Ovary (tissue), 9 donors: ENCODE data around the gene TDRKH. TPM values are rescaled to one million over a fixed set of nuclear protein-coding genes. Genes with fewer than 3 reads are reported as not detected.

ENCODE experiments used
- DNase-seq, 5 donors: peaks; one replicate each; pipeline ENCODE4 v3.0.0-alpha.2; 2019 to 2020
- H3K27ac ChIP-seq, 2 donors: fragments of 200-600 bp; one replicate each; pipeline versions ENCODE4 v1.5.1 to v1.8.0; 2019 to 2022
- H3K27me3 ChIP-seq: fragments of 200-600 bp; one replicate; pipeline ENCODE4 v1.8.0; 2022
- H3K36me3 ChIP-seq: fragments of 200-600 bp; sonication (generic); one replicate; pipeline ENCODE4 v1.5.1; 2019
- H3K4me1 ChIP-seq: one replicate; pipeline ENCODE4 v1.8.1; 2013; ENCODE audit warnings: mild to moderate bottlenecking, moderate library complexity; ENCODE audit not compliant: insufficient read depth
- H3K4me3 ChIP-seq: fragments of 200-600 bp; sonication (generic); one replicate; pipeline ENCODE4 v1.5.1; 2017
- H3K9me3 ChIP-seq, 2 donors: fragments of 200-600 bp in 1 of 2; sonication (generic) in 1 of 2; one replicate each; pipeline versions ENCODE4 v1.5.1 to v1.8.1; 2013 to 2019; ENCODE audit warnings: mild to moderate bottlenecking in 1 of 2, moderate library complexity in 1 of 2
- EP300 ChIP-seq: sonication (generic); formaldehyde crosslinking; IDR thresholded peaks from one replicate; pipeline ENCODE4 v1.6.1; 2017; ENCODE audit warnings: antibody characterized with exemption
- POLR2A ChIP-seq: fragments of 450-650 bp; IDR thresholded peaks from one replicate; pipeline ENCODE4 v1.6.1; 2017; ENCODE audit warnings: antibody characterized with exemption, mild to moderate bottlenecking, moderate library complexity
- WGBS, 3 donors: extraction: QIAGEN DNeasy Blood & Tissue Kit in 1 of 3; methylation state at CpG; one replicate each; pipeline versions ENCODE4 v1.1.5 to v1.1.7; 2013 to 2017; 5-methylcytosine and 5-hydroxymethylcytosine counted together
- intact Hi-C, 4 donors: fragments of 100-400 bp; cut with DNase I; formaldehyde crosslinking; loops; one replicate each; pipeline versions ENCODE4 v1.11.0 to v1.15.1; 2022 to 2023
- polyA plus RNA-seq, 2 donors: library from polyadenylated mRNA; stranded (reverse); fragments of 200-250 nt in 1 of 2; fragments of 350-450 nt in 1 of 2; fragmentation: Illumina TruSeq in 1 of 2; extraction: RNeasy Lipid Tissue Mini Kit (QIAGEN cat#74804) in 1 of 2; gene quantifications; one replicate each; pipeline ENCODE4 v1.2.3, GENCODE V29; 2013 to 2014
- total RNA-seq, 7 donors: library from RNA; depleted of rRNA in 2 of 7; stranded (reverse); fragments of >200 nt in 2 of 7; fragmentation: NEBNext Ultra II Directional in 3 of 7; extraction: Animal tissue kit (Norgen Biotek cat#: 25700) in 3 of 7; gene quantifications; one replicate each; pipeline versions ENCODE4 v1.1.0 to v1.2.4, GENCODE V29; 2016 to 2023
- TF ChIP-seq, protein P1 (sequence below), 3 donors: fragments of 450-650 bp in 2 of 3; fragments of 200-600 bp in 1 of 3; IDR thresholded peaks; one replicate each; pipeline versions ENCODE4 v1.5.1 to v1.8.0; 2016 to 2022; ENCODE audit warnings: antibody characterized with exemption in 3 of 3, mild to moderate bottlenecking in 1 of 3
- donor health status: DM: no; HTN: no; CAD: no; lungs with moderate emphysema.
- donor health status: DM: no; HTN: no; CAD: no.
- donor health status: Bipolar disorder and iron deficiency.
- donor health status: DM: yes; HTN: yes; CAD: no.
- donor health status: DM: no; HTN: no; CAD: no.
- donor health status: DM: yes; HTN: yes; CAD: no.

TDRKH gene
- total and polyA plus RNA-seq, 9 donors: 1.5 to 6.6 (median 3.2) TPM

DNA sequence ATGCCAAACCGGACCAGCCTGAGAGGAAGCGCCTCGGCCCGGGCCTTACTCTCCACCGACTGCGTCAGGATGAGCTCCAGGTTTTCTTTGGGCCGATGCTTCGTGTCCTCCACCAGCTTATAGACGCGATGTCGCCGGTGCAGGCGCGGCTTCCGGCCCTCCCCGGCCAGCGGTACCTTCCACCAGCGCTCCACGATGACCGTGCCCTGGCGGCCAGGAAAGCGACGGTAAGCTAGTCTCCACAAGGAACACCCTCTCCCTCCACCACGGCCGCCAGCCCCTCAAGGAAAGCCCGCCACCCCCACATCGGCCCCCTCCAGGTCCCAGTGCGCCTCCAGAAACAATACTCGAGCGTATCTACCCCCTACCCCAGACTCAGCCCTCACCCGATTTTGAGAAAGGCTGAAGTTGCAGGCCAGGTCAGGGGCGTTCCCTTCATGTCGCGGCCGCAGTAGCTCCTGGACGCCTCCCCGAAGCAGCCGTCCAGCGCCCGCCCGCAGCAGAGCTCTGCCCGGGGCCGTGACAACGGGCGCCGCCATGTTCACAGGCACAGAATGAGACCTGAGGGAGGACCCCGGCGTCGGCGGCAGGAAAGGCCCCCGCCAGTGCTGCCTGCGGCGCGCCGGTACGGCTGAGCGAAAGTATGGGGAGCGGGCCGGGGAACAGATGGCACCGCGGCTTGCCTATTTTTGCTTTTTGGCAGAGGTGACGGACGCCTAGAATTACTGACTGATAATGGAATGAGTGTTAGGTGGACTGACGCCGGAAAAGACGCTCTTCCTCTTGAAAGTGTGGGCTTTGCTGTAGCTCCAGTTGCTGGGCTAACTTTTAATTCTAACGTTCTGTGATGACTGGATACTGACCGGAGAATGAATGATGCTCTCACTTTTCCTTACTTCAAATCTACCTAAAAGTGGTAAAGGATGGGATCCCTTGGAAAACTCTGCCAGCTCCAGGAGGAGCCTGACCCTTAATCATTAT lies 27.1 kb downstream of the TDRKH start, which contains the start of gene MRPL9:
Gene MRPL9 (minus strand): TSS at position 556 of the 981 bp plus-strand sequence. CDS start 17 bp downstream, at position 539.
- DNase-seq: peak; percentile 72 to 90 (median 77)
- Histone ChIP-seq H3K4me3 (peak within 1 kb of the TSS; percentile 58), H3K9me3 (no peaks in the 10 kb centered on the region), H3K27ac (peak within 1 kb of the TSS; percentile 79 to 88), H3K27me3 (no peaks in the 10 kb centered on the region), H3K4me1 (peaks cover 2% of the 10 kb centered on the region), H3K36me3 (no peaks in the 10 kb centered on the region)
- TF ChIP-seq, protein P1, sequence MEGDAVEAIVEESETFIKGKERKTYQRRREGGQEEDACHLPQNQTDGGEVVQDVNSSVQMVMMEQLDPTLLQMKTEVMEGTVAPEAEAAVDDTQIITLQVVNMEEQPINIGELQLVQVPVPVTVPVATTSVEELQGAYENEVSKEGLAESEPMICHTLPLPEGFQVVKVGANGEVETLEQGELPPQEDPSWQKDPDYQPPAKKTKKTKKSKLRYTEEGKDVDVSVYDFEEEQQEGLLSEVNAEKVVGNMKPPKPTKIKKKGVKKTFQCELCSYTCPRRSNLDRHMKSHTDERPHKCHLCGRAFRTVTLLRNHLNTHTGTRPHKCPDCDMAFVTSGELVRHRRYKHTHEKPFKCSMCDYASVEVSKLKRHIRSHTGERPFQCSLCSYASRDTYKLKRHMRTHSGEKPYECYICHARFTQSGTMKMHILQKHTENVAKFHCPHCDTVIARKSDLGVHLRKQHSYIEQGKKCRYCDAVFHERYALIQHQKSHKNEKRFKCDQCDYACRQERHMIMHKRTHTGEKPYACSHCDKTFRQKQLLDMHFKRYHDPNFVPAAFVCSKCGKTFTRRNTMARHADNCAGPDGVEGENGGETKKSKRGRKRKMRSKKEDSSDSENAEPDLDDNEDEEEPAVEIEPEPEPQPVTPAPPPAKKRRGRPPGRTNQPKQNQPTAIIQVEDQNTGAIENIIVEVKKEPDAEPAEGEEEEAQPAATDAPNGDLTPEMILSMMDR (IDR thresholded peaks at IDR 0.05): no peak
- peak; percentile 31 for TF ChIP-seq POLR2A
- intact Hi-C loops: no loop called here
- WGBS, 3 donors: 0 to 1% (median 0%) methylated on average over 57 to 68 of the region's 68 CpGs

DNA sequence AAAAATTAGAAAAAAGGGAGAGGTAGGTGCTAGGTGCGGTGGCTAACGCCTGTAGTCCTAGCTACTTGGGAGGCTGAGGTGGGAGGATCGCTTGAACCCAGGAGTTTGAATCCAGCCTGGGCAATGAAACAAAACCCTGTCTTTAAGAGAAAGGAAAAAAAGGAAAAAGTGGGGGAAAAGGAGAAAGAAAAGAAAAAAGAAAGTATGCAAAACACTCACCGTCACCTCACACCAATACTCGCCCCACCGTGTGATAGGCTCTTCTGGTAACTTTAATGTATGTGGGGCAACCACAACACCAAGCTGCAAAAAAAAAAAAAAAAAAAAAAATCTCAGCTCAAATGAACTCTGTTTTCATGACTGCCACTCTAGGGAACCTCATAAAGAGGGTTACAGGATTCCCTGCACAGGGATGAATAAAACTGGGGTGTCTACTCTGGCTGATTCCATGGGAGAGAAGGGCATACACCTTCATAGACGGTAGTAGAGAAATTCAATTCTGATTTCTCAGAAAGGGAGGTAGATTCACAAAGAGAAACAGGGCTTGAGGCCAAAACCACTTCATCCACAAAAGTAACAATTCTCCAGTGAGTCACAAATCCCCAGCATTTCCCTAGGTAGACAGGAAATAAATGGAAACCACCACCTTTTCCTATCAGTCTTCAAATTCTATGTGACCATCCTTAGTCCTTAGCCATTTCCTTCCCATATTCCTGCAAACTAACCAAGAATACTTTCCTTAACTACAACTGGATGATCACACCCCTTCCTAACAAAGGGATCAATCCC lies 29.5 kb downstream of the TDRKH start:
- Histone ChIP-seq H3K4me3 (no peak overlapping the region), H3K27ac (no peak overlapping the region), H3K9me3 (no peaks in the 10 kb centered on the region), H3K27me3 (no peaks in the 10 kb centered on the region), H3K4me1 (peaks cover 2% of the 10 kb centered on the region), H3K36me3 (no peaks in the 10 kb centered on the region)
- DNase-seq: no peak
- WGBS, 3 donors: 74 to 91% (median 87%) methylated on average over 7 of the region's 7 CpGs
- intact Hi-C loops: no loop called here
- no peak for TF ChIP-seq EP300
- TF ChIP-seq POLR2A: no peak
- TF ChIP-seq, protein P1 (IDR thresholded peaks at IDR 0.05): no peak

DNA sequence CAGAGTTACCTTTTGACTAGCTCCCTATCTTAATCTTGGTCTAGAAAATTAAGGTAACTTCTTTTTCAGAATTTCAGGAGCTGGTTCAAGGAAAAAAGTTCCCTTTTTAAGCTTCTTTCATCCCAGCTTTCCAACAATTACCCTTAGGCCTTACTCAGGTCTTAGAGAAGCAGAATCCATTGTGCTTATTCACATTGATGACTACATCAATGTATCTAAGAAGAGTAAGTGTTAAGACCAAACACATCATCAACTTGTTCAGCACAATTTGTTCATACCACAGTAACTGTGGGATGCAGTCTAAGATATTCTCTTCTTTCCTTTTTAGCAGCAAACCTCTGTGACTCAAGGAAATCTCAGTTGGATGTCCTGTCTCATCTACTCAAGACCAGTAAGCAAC lies 31.1 kb downstream of the TDRKH start:
- H3K9me3 ChIP-seq: no peaks in the 10 kb centered on the region
- H3K27me3 ChIP-seq: no peaks in the 10 kb centered on the region
- intact Hi-C loops: no loop called here
- H3K27ac ChIP-seq: no peak overlapping the region
- H3K4me3 ChIP-seq: no peak overlapping the region
- peaks cover 2% of the 10 kb centered on the region for H3K4me1 ChIP-seq
- TF ChIP-seq POLR2A (no peak), EP300 (no peak)
- TF ChIP-seq, protein P1 (IDR thresholded peaks at IDR 0.05): no peak
- H3K36me3 ChIP-seq: no peaks in the 10 kb centered on the region
- no peak for DNase-seq

DNA sequence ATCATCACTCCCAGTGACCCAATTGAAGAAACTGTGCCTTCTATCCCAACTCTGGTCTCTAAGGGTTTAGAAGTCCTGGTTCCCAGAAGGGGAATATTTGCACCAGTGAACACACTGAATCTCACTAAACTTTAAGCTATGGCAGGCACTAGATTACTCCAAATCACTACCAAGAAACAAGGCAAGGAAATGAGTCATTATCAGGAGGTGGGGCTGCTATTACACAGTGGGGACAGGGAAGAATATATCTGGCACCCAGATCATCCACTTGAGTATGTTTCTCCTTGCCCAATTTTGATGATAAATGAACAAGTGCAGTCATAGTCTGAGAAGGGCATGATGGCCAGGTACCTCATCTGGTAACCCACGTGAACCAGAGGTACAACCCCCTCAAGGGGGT lies 34.0 kb downstream of the TDRKH start:
- Histone ChIP-seq H3K36me3 (no peaks in the 10 kb centered on the region), H3K27me3 (no peaks in the 10 kb centered on the region), H3K4me3 (no peak overlapping the region), H3K9me3 (no peaks in the 10 kb centered on the region), H3K4me1 (no peaks in the 10 kb centered on the region), H3K27ac (no peak overlapping the region)
- WGBS, 3 donors: 60 to 70% (median 70%) methylated on average over 1 of the region's 1 CpG
- TF ChIP-seq EP300 (no peak), POLR2A (no peak)
- TF ChIP-seq, protein P1 (IDR thresholded peaks at IDR 0.05): no peak
- intact Hi-C loops: no loop called here
- DNase-seq: no peak
